NCI-H146 treated with DMSO at 0.1 percent for 48 hours (cell line): ENCODE results near the gene SERINC1.

Experiments
- DNase-seq: peaks from one replicate; lab custom pipeline; 2025; ENCODE audit not compliant: unreplicated experiment; lab: John Stamatoyannopoulos, UW

SERINC1 gene

DNA sequence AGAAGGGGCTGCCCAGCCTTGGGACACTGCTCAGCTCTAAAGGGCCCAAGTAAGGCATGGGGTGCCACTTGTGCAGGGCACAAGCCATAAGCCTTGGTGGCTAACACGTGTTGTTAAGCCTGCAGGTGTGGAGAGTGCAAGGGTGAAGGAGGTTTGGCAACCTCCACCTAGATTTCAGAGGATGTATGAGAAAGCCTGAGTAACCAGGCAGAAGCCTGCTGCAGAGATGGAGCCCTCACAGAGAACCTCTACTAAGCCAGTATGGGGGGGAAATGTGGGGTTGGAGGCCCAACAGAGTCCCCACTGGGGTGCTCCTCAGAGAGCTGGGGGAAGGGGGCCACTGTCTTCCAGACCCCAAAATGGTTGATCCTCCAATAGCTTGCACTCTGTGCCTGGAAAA, 32.6 kb downstream of the SERINC1 start:
- no peak for DNase-seq

DNA sequence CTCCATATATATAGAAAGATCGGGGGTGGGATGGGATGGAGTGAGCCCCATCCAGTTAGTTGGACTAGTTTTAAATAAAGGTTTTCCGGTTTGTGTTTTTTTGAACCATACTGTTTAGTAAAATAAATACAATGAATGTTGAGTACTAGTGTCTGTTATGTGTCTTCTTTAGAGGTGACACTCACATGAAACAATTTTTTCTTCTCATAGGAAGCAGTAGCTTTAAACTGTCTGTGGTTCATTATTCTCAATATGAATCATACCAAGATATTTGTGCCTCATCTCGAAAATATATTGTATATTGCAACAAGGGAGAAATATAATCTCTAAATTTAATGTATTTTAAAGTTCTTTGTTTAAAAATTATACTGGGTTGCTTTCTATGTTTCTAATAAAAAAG, 38.8 kb downstream of the SERINC1 start:
- no peak for DNase-seq

DNA sequence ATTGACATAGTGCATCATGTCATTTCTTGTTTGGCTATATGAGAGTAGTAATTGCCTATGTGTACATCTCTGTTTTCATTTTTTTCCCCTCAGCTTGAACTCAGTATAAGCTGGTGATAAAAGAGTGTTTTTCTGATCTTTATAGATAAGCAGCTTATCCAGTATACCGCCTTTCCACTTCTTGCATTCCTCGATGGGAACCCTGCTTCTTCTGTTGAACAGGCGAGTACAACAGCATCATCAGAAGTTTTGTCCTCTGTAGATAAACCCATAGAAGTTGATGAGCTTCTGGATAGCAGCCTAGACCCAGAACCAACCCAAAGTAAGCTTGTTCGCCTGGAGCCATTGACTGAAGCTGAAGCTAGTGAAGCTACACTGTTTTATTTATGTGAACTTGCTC, 39.8 kb downstream of the SERINC1 start:
- DNase-seq: no peak

GRCh38 chr6:122429323-122429722, 42.3 kb downstream of the SERINC1 start:
- DNase-seq: no peak

DNA sequence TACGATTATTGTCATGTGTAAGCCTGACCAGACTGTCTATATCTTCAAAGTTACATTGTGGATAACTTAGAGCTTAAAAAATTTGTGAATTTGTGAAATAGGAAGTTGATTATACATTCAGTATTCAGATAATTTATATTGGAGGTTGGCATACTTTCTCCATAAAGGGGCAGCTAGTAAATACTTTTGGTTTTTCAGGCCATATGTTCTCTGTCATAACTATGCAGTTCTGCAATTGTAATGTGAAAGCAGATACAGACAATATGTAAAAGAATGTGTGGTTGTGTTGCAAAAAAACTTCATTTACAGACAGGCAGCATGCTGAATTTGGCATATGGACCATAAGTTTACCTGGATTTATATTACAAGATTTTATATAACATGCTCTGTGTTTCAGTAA, 42.8 kb downstream of the SERINC1 start:
- DNase-seq: no peak

GRCh38 chr6:122426597-122426996, 45.0 kb downstream of the SERINC1 start:
- DNase-seq: no peak

DNA sequence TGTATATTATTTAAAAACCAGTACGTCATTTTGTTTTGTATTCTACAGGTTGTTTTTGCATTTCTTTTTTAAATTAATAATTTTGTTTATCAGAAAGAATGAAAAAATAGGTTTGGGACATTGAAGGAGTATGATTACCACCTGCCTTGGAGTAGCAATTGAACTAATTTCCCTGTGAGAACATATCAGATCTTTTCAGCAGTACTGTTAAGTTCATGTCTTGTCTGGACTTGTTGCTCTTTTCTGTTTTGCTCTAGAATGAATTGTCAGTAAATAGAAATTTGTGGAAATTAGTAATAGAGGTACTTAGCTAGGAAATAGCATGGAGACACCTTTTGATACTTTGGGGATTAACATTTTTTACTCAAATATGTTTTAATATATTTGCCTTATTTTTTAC, 47.9 kb downstream of the SERINC1 start:
- no peak for DNase-seq

DNA sequence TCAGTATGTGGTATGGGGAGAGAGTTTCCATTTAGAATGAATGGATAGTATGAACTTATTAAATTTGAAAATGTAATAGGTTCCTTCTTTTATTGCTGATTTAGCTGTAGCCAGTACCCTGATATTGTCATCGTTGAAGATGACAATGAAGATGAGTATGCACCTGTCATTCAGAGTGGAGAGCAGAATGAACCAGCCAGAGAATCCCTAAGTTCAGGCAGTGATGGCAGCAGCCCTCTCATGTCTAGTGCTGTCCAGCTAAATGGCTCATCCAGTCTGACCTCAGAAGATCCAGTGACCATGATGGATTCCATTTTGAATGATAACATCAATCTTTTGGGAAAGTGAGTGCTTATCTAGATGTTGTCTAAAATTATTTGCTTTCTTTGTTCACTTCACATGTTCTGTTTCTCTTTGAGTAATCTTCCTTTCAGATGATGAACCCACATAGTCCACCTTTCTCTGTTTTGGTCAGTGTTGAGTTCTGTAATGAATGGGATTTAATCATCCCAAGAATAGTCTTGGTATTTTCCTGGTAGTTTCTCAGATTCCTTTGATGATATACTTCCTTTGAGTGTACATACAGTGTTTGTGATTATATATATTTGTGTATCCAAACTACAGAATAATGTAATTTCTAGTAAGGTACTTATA, 48.9 kb downstream of the SERINC1 start:
- no peak for DNase-seq

GRCh38 chr6:122422003-122422402, 49.6 kb downstream of the SERINC1 start:
- DNase-seq: no peak

GRCh38 chr6:122416825-122417224, 54.8 kb downstream of the SERINC1 start:
- DNase-seq: no peak

GRCh38 chr6:122412001-122412400, 59.6 kb downstream of the SERINC1 start:
- DNase-seq: no peak

- DNase-seq: no peak
Measured at GRCh38 chr6:122408702-122409458, 62.7 kb downstream of the SERINC1 start.

- DNase-seq: no peak
Measured at GRCh38 chr6:122408240-122408639, 63.4 kb downstream of the SERINC1 start.

- DNase-seq: no peak
Measured at GRCh38 chr6:122407712-122408111, 63.9 kb downstream of the SERINC1 start.

- no peak for DNase-seq
Measured at GRCh38 chr6:122406187-122406586, 65.4 kb downstream of the SERINC1 start.

DNA sequence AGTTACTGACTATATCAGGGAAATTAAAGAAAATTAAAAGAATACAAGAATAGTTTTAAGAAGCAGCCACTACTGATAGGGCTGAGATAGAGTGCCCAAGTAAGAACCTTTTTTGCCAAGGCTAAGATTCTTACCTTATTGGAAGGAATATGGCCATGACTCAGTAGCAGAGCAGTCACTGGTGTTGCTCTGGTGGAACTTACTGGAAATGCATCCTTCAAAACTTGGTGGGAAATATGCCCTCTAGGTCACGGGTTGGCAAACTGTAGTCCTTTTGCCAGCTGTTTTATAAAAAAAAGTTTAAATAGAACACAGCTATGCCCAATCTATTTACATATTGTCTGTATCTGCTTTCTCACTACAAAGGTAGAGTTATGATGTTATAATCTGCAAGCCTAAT, 66.2 kb downstream of the SERINC1 start:
- no peak for DNase-seq

- no peak for DNase-seq
Measured at GRCh38 chr6:122404444-122404843, 67.2 kb downstream of the SERINC1 start.

- DNase-seq: no peak
Measured at GRCh38 chr6:122401104-122401503, 70.5 kb downstream of the SERINC1 start.

DNA sequence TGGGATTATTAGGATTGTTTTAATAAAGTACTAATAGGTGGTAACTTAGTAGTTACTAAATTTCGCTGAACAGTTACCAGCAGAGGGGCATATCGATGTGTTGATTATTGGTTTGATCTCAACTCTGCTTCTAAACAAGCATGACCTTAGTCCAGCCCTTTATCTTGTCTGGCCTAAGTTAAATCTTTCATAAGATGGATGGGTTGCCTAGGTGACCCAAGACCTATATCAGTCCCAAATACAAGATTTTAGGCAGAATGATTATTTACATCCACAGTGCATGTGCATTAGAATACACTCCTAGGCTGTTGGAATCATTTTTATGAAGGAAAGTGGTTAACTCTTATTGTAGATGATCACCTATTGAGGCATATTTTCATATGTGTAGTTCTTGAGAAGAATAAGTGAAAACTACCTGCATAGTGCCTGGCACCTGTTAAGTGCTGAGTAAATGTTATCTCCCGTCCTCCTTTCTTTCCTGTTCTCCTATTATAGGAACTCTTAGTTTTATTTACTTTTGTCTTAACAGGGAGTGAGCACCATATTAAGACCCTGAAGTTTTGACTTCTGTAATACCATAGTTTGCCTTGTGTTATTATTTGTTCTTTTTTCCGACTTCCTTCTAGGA, 71.0 kb downstream of the SERINC1 start:
- DNase-seq: no peak

DNA sequence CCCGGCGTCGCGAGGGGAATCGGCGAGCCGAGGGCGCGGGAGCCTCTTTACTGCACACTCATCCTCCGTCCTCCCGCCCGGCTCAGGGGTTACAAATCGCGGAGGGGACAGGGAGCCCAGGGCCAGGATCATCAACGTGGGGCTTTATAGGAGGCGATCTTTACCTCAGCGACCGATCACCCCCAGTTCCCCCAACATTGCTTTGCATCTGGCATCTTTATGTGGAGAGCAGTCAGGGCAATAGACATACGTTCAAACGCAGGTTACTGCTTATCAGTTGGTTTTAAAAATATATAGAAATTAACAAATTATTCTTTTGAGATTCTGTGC, 71.5 kb downstream of the SERINC1 start:
- no peak for DNase-seq

- DNase-seq: peak; percentile 98
Measured at GRCh38 chr6:122399348-122400120, 72.1 kb downstream of the SERINC1 start, which contains the start of gene HSF2. Gene HSF2 (plus strand): TSS chr6:122399652. CDS start chr6:122399738, 86 bp downstream.

DNA sequence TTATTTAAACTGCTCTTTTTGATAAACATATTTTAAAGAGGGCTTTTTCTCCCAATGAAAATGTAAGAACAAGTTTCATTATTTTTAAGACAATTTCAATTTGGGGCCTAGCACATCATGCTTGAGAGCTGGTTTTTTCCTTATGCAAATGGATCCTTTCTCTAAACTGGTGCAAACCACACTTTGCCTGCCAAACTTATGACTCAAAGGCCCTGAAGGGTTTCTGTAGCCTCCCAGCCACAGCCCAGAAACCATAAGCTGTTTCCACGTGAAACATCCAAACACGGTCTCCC, 72.6 kb downstream of the SERINC1 start:
- no peak for DNase-seq
